ENCODE data around the gene SULT6B1. TPM values are rescaled to one million over a fixed set of nuclear protein-coding genes. Genes with fewer than 3 reads are reported as not detected.

Gene SULT6B1
- polyA plus RNA-seq, 1 donor (not counting 4 experiments of a cell fraction or from before 2014, with no cell fraction given), result not detected

DNA sequence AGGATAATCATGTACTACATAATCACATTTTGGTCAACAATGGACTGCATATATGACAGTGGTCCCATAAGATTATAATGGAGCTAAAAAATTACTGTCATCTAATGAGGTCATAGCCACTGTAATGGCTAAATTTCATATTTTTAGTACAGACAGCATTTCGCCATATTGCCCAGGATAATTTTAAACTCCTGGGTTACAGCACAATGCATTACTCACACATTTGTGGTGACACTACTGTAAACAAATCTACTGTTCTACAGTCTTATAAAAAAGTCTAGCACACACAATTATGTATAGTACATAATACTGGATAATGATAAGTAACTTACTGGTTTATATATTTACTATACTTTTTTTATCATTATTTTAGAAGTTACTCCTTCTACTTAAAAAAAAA lies 44.5 kb downstream of the SULT6B1 start:
- Histone ChIP-seq H4K20me1 (ENCODE audit: control insufficient read depth, extremely low read depth, insufficient read depth, low read length) (no peaks in the 10 kb centered on the region), H3K9me3 (ENCODE audit: control insufficient read depth, low read depth, low read length) (no peaks in the 10 kb centered on the region), H3K27ac (ENCODE audit: control insufficient read depth, insufficient read depth, low read length) (no peak overlapping the region), H3K4me3 (ENCODE audit: control insufficient read depth in 2 of 3, extremely low read depth in 1 of 3, insufficient read depth in 2 of 3, low read depth in 1 of 3, low read length in 3 of 3) (no peak overlapping the region), H2AFZ (ENCODE audit: control insufficient read depth, low read length) (no peak overlapping the region), H3K79me2 (ENCODE audit: control insufficient read depth, insufficient read depth, low read length) (peaks cover 10% of the 10 kb centered on the region), H3K9ac (ENCODE audit: control insufficient read depth, extremely low read depth, insufficient read depth, low read length) (no peak overlapping the region), H3K9me1 (ENCODE audit: control insufficient read depth, extremely low read depth, insufficient read depth, low read length) (no peaks in the 10 kb centered on the region), H3K27me3 (ENCODE audit: control insufficient read depth, extremely low read depth, insufficient read depth, low read length) (no peaks in the 10 kb centered on the region), H3K4me2 (ENCODE audit: control insufficient read depth, extremely low read depth, insufficient read depth, low read depth, low read length) (no peak overlapping the region), H3K36me3 (ENCODE audit: control insufficient read depth in 2 of 2, extremely low read depth in 1 of 2, insufficient read depth in 2 of 2, low read length in 2 of 2) (peaks cover 26 to 32% of the 10 kb centered on the region in 2 experiments), H3K4me1 (ENCODE audit: control insufficient read depth, extremely low read depth, insufficient read depth, low read length) (no peaks in the 10 kb centered on the region)
- DNase-seq (ENCODE audit: low read depth, low spot score) (no peak), FAIRE-seq (no peak)
- dilution Hi-C loops (cut with MboI; ENCODE audit: extremely low pct_ligation_motif_present, low sequenced_read_pairs), result no loop called here
- TF ChIP-seq, protein P1, sequence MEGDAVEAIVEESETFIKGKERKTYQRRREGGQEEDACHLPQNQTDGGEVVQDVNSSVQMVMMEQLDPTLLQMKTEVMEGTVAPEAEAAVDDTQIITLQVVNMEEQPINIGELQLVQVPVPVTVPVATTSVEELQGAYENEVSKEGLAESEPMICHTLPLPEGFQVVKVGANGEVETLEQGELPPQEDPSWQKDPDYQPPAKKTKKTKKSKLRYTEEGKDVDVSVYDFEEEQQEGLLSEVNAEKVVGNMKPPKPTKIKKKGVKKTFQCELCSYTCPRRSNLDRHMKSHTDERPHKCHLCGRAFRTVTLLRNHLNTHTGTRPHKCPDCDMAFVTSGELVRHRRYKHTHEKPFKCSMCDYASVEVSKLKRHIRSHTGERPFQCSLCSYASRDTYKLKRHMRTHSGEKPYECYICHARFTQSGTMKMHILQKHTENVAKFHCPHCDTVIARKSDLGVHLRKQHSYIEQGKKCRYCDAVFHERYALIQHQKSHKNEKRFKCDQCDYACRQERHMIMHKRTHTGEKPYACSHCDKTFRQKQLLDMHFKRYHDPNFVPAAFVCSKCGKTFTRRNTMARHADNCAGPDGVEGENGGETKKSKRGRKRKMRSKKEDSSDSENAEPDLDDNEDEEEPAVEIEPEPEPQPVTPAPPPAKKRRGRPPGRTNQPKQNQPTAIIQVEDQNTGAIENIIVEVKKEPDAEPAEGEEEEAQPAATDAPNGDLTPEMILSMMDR (optimal IDR thresholded peaks at IDR 0.05 in 1 of 3, IDR thresholded peaks at IDR 0.05 in 1 of 3, conservative IDR thresholded peaks at IDR 0.05 in 1 of 3; ENCODE audit: extremely low read depth in 1 of 3, insufficient read depth in 2 of 3, low read length in 3 of 3), result no peak
- no peak for TF ChIP-seq EZH2 (IDR thresholded peaks at IDR 0.05; ENCODE audit: low read length)

DNA sequence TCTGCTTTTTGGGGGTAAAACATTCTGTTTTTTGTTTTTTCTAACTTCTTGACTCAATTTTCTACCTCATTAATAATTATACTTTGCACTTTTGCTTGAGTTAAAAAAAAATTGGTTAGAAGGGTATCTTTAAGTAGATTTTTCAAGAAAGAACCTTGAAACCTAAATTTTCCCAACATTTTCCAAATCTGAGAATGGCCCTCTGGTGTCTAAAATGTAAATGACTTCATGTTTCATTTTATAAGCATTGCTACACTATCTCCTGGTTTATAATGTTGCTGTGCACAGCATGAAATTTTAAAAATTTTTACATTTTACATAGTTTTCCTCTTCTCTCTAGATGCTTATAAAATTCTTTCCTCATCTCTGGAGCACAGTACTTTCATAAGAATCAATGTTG lies 45.9 kb downstream of the SULT6B1 start:
- dilution Hi-C loops (cut with MboI; ENCODE audit: extremely low pct_ligation_motif_present, low sequenced_read_pairs), result no loop called here
- H3K4me3 ChIP-seq (ENCODE audit: control insufficient read depth in 2 of 3, extremely low read depth in 1 of 3, insufficient read depth in 2 of 3, low read depth in 1 of 3, low read length in 3 of 3), result no peak overlapping the region
- H3K27ac ChIP-seq (ENCODE audit: control insufficient read depth, insufficient read depth, low read length), result no peak overlapping the region
- peaks cover 19 to 27% of the 10 kb centered on the region in 2 experiments for H3K36me3 ChIP-seq (ENCODE audit: control insufficient read depth in 2 of 2, extremely low read depth in 1 of 2, insufficient read depth in 2 of 2, low read length in 2 of 2)
- no peaks in the 10 kb centered on the region for H3K9me1 ChIP-seq (ENCODE audit: control insufficient read depth, extremely low read depth, insufficient read depth, low read length)
- TF ChIP-seq EZH2 (IDR thresholded peaks at IDR 0.05; ENCODE audit: low read length), result no peak
- TF ChIP-seq, protein P1 (optimal IDR thresholded peaks at IDR 0.05 in 1 of 3, IDR thresholded peaks at IDR 0.05 in 1 of 3, conservative IDR thresholded peaks at IDR 0.05 in 1 of 3; ENCODE audit: extremely low read depth in 1 of 3, insufficient read depth in 2 of 3, low read length in 3 of 3), result no peak
- H4K20me1 ChIP-seq (ENCODE audit: control insufficient read depth, extremely low read depth, insufficient read depth, low read length), result no peaks in the 10 kb centered on the region
- H3K27me3 ChIP-seq (ENCODE audit: control insufficient read depth, extremely low read depth, insufficient read depth, low read length), result no peaks in the 10 kb centered on the region
- no peak for DNase-seq (ENCODE audit: low read depth, low spot score)
- H3K4me1 ChIP-seq (ENCODE audit: control insufficient read depth, extremely low read depth, insufficient read depth, low read length), result no peaks in the 10 kb centered on the region
- no peak overlapping the region for H3K4me2 ChIP-seq (ENCODE audit: control insufficient read depth, extremely low read depth, insufficient read depth, low read depth, low read length)
- no peak for FAIRE-seq
- no peak overlapping the region for H2AFZ ChIP-seq (ENCODE audit: control insufficient read depth, low read length)
- H3K79me2 ChIP-seq (ENCODE audit: control insufficient read depth, insufficient read depth, low read length), result peaks cover 2% of the 10 kb centered on the region
- H3K9ac ChIP-seq (ENCODE audit: control insufficient read depth, extremely low read depth, insufficient read depth, low read length), result no peak overlapping the region
- H3K9me3 ChIP-seq (ENCODE audit: control insufficient read depth, low read depth, low read length), result no peaks in the 10 kb centered on the region

Data from keratinocyte (primary cell).